Measurements from ENCODE around the gene MED19. TPM values are rescaled to one million over a fixed set of nuclear protein-coding genes. Genes with fewer than 3 reads are reported as not detected.

MED19 gene
- 33.2 TPM for total RNA-seq

DNA sequence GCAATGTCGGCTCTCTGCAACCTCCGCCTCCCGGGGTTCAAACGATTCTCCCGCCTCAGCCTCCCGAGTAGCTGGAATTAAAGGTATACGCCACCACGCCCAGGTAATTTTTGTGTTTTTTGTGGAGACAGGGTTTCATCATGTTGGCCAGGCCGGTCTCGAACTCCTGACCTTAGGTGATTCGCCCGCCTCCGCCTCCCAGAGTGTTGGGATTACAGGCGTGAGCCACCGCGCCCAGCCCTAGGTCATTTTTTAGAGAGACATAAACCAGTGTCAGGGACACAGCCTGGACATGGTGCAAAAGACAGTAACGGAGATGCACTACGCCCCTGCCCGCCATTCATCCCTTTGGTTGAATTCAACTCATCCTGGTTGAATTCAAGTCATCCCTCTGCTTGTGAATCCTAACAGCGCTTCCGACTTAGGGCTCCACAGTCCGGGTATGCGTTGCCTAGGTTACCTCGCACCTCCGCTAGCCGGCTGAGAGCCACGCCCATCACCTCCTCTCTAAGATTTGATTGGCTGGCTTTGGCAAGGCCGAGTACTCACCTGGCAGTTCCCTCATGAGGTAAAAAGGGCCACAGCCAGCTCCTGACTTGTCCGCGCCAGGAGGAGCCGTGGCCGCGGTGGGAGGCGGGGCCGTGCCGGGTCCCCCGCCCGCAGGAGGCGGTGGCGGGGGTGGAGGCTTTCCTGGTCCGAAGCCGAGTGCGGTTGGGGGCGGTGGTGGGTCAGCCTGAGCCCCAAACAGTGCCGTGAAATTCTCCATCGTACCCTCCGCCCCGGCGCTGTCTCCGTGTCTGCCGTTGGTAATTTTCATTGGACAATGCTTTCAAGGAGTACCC is at the start of gene MED19:
Gene MED19 (minus strand): TSS at position 802 of the 842 bp plus-strand sequence. CDS start 36 bp downstream, at position 766.

GRCh38 chr11:57751676-57752253 is 39.8 kb upstream of the MED19 start, which contains the start of gene BTBD18:
Gene BTBD18, minus strand, starts transcription at chr11:57751819. Its CDS starts 631 bp downstream, at chr11:57751188.

DNA sequence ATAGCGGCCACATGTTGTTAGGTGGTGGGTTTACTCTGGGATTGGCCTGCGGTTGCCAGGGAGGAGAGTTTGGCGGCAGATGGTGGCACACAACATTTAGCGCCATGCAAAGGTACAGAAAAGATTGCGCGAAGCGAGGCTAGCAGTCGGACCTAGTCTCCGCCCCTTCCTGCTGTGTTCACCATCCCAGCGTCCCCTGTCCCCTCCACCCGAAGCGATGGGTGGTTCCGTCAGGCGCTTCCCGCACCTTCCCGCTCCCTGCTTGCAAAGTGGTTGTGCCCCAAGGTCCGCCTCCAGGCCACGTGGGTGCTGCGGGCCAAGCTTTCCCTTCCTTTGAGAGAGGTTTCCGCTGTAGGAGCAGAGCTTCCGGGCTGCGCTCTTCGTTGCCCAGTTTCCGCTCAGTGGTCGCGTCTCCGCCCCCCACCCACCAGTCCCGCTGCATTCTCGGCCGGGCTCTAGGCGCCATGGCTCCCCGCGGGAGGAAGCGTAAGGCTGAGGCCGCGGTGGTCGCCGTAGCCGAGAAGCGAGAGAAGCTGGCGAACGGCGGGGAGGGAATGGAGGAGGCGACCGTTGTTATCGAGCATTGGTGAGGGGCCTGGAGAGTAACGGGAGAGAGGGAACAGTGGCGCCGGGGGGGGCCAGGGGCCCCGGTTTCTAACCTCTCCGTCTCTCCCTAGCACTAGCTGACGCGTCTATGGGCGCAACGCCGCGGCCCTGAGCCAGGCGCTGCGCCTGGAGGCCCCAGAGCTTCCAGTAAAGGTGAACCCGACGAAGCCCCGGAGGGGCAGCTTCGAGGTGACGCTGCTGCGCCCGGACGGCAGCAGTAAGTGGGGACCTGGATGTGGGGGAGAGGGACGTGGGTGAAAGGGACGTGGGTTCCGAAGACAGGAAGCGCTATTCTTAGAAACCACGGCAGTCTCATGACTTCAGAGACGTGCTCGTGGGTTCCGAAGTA is 29.4 kb upstream of the MED19 start, which contains the start of gene SELENOH:
Gene SELENOH (plus strand): TSS at position 360 of the 955 bp plus-strand sequence. CDS start 105 bp downstream, at position 465.

DNA sequence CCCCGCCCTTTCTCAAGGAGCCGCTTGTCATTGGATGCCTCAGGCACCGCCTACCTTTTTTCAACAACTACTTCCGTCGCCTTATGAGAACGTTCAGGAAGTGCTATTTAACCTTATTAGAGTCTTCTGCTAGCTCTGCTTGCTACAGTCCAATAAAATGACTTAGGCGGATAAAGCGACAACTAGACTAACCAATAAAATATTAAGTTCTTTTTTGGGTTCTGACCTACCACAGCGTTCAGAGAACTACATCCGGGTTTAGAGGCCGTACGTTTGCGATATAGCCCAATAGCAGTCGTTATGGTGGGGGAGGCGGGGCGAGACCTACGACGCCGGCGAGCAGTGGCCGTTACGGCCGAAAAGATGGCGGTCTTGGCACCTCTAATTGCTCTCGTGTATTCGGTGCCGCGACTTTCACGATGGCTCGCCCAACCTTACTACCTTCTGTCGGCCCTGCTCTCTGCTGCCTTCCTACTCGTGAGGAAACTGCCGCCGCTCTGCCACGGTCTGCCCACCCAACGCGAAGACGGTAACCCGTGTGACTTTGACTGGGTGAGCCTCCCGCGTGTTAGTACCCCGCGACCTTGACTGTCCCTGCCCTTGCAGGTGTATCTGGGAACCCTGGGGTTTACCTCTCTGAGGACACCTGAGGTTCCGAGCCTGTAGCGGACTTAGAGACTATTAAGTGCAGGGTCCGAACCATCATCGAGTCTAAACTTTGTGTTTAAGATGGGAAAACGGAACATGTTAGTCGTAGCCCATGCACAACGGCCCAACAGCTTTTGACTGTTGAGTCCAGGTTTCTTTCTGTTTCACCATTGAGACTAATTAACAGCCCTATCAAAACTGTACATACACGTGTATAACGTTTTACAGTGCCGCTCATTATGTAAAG is 488 bp upstream of the MED19 start, which contains the start of gene TMX2:
Gene TMX2 (plus strand): TSS at position 338 of the 895 bp plus-strand sequence. CDS start 26 bp downstream, at position 364.

DNA sequence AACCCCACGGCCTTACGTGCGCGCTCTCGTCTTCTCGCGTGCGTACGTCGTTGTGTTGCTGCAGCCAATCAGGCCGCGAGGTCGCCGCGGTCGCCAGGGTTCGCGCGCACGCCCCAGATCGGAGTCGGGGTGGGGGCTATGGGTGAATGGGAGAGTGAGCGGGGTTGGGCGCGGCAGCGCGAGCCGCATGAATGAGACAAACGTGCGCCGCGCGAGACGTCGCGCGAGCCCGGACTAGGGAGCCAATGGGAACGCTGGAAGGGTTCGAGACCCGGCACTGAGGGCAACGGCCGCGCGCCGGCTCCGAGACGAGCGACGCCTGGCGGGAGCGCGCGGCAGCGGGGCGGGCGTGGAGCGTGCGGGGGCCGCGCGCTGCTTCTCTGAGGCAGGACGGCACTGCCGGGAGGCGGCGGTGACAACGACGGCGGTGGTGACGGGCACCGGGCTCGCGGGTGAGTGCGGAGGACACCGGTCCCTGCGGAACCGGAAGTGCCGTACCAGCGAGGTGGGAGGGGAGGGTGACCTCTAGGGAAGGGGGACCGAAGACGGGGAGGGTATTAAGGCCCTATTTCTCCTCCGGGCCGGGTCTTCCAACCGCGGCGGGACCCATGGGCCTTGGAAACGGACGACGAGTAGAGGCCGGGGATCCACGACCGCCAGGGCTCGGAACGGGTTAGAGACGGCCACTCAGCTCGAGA is 44.1 kb downstream of the MED19 start, which contains the start of gene ZDHHC5:
Gene ZDHHC5 (plus strand): TSS at position 379 of the 698 bp plus-strand sequence. CDS start 4,977 bp downstream, outside the sequence.

DNA sequence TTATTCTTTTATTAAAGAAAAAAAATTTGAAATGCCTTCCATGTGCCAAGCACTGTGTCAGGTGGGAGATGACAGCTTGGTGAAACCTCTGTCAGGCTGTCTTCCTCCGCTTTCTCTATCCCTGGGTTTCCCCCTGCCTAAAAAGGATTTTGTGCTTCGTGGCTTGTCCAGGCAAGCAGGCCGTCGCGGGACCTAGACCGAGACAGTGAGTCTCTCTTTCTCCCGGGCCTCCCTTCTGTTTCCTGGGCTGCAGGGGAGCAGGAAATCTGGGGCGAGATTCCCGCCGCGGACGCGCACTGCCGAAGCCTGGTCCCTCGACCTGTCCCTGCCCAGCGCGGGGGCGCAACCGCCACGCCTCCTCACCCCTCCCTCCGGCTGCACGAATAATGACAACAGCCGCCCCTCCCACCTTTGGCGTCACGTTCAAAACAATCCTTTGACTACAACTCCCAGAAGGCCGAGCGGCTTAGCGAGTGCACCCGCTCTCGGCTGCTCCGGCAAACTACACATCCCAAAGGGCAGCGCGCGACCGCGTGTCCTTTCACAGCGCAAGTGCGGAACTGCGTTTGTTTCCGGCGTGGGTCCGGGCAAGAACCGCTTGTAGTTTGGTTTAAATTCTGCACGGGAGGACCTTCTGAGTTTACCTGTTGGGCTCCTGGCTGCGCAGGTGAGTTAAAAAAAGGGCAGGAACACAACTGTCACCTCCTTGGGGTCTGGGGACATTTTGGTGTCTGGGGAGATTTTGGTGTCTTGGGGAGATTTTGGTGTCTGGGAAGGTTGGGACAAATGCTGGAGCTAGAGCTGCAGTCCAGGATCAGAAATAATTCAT is 54.6 kb downstream of the MED19 start, which contains the start of gene CLP1:
Gene CLP1 (plus strand): TSS at position 569 of the 829 bp plus-strand sequence. CDS start 1,715 bp downstream, outside the sequence.

Small RNA genes lying within 50 kb of the gene (small RNA-seq; reads per million reads assigned to genes)
- gene TMX2-CTNND1 (ENCODE audit: low replicate concordance) = not detected

Other genes with a start within 250 kb of the MED19 start
- gene SLC43A1, start 196.5 kb downstream of the MED19 start, total RNA-seq = 2.2 TPM
- gene TIMM10, start 181.5 kb downstream of the MED19 start, total RNA-seq = 17.8 TPM
- not detected for gene SMTNL1, start 174.6 kb downstream of the MED19 start, total RNA-seq
- gene UBE2L6, start 144.5 kb downstream of the MED19 start, total RNA-seq = 61.7 TPM
- gene SERPING1, start 114.5 kb downstream of the MED19 start, total RNA-seq = 15.0 TPM
- 5.6 TPM for gene YPEL4, start 62.3 kb downstream of the MED19 start, total RNA-seq
- gene CLP1, start 54.5 kb downstream of the MED19 start, total RNA-seq = 11.0 TPM
- 22.5 TPM for gene ZDHHC5, start 44.1 kb downstream of the MED19 start, total RNA-seq
- 65.7 TPM for gene TMX2, start 378 bp upstream of the MED19 start, total RNA-seq
- gene SELENOH, start 29.3 kb upstream of the MED19 start, total RNA-seq = 42.9 TPM
- gene BTBD18, start 39.6 kb upstream of the MED19 start, total RNA-seq = not detected
- 201 TPM for gene CTNND1, start 49.6 kb upstream of the MED19 start, total RNA-seq

Data from parietal lobe (tissue), 2 donors.